Measurements from ENCODE around the gene TEX264. TPM values are rescaled to one million over a fixed set of nuclear protein-coding genes. Genes with fewer than 3 reads are reported as not detected.
"Not testable (repeated sequence)": the region's sequence is repeated elsewhere in the genome, so short reads cannot be mapped to it uniquely, and the experiment has no call there.

The TEX264 gene
- total and polyA plus RNA-seq, 2 experiments from 2014 or later = 10.0 to 13.3 TPM

DNA sequence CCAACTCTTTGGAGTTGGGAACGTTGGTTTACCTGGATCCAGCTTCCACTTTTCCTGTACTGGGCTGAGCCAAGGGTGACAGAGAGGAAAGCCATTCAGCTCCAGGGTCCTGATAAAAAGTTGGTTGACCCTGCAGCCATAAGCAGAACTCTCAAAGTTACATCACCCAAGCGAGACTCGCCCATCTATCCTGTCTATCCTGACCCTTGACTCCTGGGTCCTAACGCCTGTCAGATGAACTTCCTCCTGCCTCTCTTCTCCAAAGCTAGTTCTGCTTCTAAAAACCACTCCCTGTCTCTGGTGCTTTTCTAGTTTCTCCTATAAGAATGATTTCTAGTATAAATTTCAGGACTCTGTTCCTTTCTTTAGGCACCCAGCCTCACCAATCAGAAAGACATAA lies 71.9 kb downstream of the TEX264 start:
- H3K27me3 ChIP-seq (ENCODE audit: insufficient read depth); H4K20me1 ChIP-seq (replicated peaks; ENCODE audit: insufficient read depth); H3K27ac ChIP-seq (ENCODE audit: low read depth); H3K36me3 Mint-ChIP-seq (ENCODE audit: low read depth); H3K79me2 ChIP-seq (replicated peaks; ENCODE audit: insufficient read depth); H3K9me2 ChIP-seq (ENCODE audit: insufficient read depth); H3F3A ChIP-seq (replicated peaks; ENCODE audit: low read depth); H3K36me3 ChIP-seq (ENCODE audit: insufficient read depth); ATAC-seq; H3K27ac Mint-ChIP-seq; H3K27me3 Mint-ChIP-seq (ENCODE audit: insufficient read depth, low read depth, poor library complexity): not testable (repeated sequence)
- H3K4me1 ChIP-seq (ENCODE audit: insufficient read depth) = 0 out of 2 replicates have a peak, but pooled peaks cover 14% of the 10 kb centered on the region
- Mint-ChIP-seq H3K4me3 (peak overlapping the region; percentile 50), H3K4me1 (peaks cover 21% of the 10 kb centered on the region), H3K9me3 (peaks cover 30% of the 10 kb centered on the region)
- peak overlapping the region; percentile 57 for H3K4me2 ChIP-seq
- TF ChIP-seq CTCF (conservative IDR thresholded peaks at IDR 0.05; ENCODE audit: low read depth in 2 of 2) = peak in 1 of 2 experiments; percentile 39; a peak in 3 of 4 replicates
- 0 out of 2 replicates have a peak, but pooled peaks have one; percentile 20 for TF ChIP-seq POLR2AphosphoS5 (IDR thresholded peaks at IDR 0.05; ENCODE audit: low read depth)
- peak overlapping the region; percentile 90 for H2AFZ ChIP-seq
- H3K4me3 ChIP-seq = peak overlapping the region; percentile 34
- peak; percentile 35 for DNase-seq (ENCODE audit: low spot score)

GRCh38 chr3:51747840-51748239 lies 76.8 kb downstream of the TEX264 start:
- no peaks in the 10 kb centered on the region for H3F3A ChIP-seq (replicated peaks; ENCODE audit: low read depth)
- H3K27ac ChIP-seq (ENCODE audit: low read depth) = no peak overlapping the region
- H3K4me2 ChIP-seq = no peak overlapping the region
- no peaks in the 10 kb centered on the region for H4K20me1 ChIP-seq (replicated peaks; ENCODE audit: insufficient read depth)
- no peak overlapping the region for H3K4me3 Mint-ChIP-seq
- H3K4me3 ChIP-seq = no peak overlapping the region
- no peaks in the 10 kb centered on the region for H3K27me3 ChIP-seq (ENCODE audit: insufficient read depth)
- DNase-seq (ENCODE audit: low spot score) (no peak), ATAC-seq (no peak)
- peaks cover 16% of the 10 kb centered on the region for H3K36me3 Mint-ChIP-seq (ENCODE audit: low read depth)
- 0 out of 2 replicates have a peak, but pooled peaks cover 3% of the 10 kb centered on the region for H3K36me3 ChIP-seq (ENCODE audit: insufficient read depth)
- no peaks in the 10 kb centered on the region for H3K79me2 ChIP-seq (replicated peaks; ENCODE audit: insufficient read depth)
- H3K4me1 ChIP-seq (ENCODE audit: insufficient read depth) = peaks cover 12% of the 10 kb centered on the region; the same call in 1 of the 2 replicates
- no peaks in the 10 kb centered on the region for H3K27me3 Mint-ChIP-seq (ENCODE audit: insufficient read depth, low read depth, poor library complexity)
- H3K9me2 ChIP-seq (ENCODE audit: insufficient read depth) = no peaks in the 10 kb centered on the region; the same call in 1 of the 2 replicates
- H3K27ac Mint-ChIP-seq = no peak overlapping the region
- H3K9me3 Mint-ChIP-seq = peaks cover 46% of the 10 kb centered on the region
- H3K4me1 Mint-ChIP-seq = peaks cover 13% of the 10 kb centered on the region
- H2AFZ ChIP-seq = no peak overlapping the region
- TF ChIP-seq ZNF331 (CRISPR knock-in tag; IDR thresholded peaks at IDR 0.05; ENCODE audit: low read depth) (no peak), EZH2phosphoT487 (IDR thresholded peaks at IDR 0.05; ENCODE audit: unreplicated experiment) (no peak), CREB1 (CRISPR knock-in tag; IDR thresholded peaks at IDR 0.05; ENCODE audit: low read depth) (no peak), CTCF (conservative IDR thresholded peaks at IDR 0.05; ENCODE audit: low read depth in 2 of 2) (no peak), POLR2AphosphoS5 (IDR thresholded peaks at IDR 0.05; ENCODE audit: low read depth) (no peak), JUNB (IDR thresholded peaks at IDR 0.05; ENCODE audit: unreplicated experiment) (no peak)
- TF ChIP-seq, protein P1, sequence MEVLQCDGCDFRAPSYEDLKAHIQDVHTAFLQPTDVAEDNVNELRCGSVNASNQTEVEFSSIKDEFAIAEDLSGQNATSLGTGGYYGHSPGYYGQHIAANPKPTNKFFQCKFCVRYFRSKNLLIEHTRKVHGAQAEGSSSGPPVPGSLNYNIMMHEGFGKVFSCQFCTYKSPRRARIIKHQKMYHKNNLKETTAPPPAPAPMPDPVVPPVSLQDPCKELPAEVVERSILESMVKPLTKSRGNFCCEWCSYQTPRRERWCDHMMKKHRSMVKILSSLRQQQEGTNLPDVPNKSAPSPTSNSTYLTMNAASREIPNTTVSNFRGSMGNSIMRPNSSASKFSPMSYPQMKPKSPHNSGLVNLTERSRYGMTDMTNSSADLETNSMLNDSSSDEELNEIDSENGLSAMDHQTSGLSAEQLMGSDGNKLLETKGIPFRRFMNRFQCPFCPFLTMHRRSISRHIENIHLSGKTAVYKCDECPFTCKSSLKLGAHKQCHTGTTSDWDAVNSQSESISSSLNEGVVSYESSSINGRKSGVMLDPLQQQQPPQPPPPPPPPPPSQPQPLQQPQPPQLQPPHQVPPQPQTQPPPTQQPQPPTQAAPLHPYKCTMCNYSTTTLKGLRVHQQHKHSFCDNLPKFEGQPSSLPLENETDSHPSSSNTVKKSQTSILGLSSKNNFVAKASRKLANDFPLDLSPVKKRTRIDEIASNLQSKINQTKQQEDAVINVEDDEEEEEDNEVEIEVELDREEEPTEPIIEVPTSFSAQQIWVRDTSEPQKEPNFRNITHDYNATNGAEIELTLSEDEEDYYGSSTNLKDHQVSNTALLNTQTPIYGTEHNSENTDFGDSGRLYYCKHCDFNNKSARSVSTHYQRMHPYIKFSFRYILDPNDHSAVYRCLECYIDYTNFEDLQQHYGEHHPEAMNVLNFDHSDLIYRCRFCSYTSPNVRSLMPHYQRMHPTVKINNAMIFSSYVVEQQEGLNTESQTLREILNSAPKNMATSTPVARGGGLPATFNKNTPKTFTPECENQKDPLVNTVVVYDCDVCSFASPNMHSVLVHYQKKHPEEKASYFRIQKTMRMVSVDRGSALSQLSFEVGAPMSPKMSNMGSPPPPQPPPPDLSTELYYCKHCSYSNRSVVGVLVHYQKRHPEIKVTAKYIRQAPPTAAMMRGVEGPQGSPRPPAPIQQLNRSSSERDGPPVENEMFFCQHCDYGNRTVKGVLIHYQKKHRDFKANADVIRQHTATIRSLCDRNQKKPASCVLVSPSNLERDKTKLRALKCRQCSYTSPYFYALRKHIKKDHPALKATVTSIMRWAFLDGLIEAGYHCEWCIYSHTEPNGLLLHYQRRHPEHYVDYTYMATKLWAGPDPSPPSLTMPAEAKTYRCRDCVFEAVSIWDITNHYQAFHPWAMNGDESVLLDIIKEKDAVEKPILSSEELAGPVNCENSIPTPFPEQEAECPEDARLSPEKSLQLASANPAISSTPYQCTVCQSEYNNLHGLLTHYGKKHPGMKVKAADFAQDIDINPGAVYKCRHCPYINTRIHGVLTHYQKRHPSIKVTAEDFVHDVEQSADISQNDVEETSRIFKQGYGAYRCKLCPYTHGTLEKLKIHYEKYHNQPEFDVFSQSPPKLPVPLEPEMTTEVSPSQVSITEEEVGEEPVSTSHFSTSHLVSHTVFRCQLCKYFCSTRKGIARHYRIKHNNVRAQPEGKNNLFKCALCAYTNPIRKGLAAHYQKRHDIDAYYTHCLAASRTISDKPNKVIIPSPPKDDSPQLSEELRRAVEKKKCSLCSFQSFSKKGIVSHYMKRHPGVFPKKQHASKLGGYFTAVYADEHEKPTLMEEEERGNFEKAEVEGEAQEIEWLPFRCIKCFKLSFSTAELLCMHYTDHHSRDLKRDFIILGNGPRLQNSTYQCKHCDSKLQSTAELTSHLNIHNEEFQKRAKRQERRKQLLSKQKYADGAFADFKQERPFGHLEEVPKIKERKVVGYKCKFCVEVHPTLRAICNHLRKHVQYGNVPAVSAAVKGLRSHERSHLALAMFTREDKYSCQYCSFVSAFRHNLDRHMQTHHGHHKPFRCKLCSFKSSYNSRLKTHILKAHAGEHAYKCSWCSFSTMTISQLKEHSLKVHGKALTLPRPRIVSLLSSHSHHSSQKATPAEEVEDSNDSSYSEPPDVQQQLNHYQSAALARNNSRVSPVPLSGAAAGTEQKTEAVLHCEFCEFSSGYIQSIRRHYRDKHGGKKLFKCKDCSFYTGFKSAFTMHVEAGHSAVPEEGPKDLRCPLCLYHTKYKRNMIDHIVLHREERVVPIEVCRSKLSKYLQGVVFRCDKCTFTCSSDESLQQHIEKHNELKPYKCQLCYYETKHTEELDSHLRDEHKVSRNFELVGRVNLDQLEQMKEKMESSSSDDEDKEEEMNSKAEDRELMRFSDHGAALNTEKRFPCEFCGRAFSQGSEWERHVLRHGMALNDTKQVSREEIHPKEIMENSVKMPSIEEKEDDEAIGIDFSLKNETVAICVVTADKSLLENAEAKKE (CRISPR knock-in tag; IDR thresholded peaks at IDR 0.05) = no peak

Measured in GM23338 (cell line).